ENCODE data around the gene SPATA17.

SPATA17 gene

GRCh38 chr1:217857061-217857460, 225.9 kb downstream of the SPATA17 start:
- DNase-seq: peak; percentile 25

DNA sequence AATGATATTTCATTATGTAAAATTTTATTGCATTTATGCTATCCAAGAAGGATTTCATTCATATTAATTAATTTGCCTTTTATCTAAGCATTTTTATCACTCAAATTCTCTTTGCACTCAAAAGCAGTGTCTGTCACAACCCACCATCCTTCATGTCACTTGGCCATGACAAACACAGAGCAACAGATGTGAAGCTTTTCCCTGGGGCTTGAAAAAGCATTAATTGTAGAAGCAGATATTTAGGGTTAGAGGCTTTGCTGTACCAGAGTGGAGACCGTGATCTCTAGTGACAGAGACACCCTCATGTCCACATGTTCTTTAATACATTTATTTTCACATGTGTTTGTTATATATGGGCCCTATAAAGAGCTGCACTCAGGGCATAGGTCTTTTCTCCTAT, 230.5 kb downstream of the SPATA17 start:
- no peak for DNase-seq

DNA sequence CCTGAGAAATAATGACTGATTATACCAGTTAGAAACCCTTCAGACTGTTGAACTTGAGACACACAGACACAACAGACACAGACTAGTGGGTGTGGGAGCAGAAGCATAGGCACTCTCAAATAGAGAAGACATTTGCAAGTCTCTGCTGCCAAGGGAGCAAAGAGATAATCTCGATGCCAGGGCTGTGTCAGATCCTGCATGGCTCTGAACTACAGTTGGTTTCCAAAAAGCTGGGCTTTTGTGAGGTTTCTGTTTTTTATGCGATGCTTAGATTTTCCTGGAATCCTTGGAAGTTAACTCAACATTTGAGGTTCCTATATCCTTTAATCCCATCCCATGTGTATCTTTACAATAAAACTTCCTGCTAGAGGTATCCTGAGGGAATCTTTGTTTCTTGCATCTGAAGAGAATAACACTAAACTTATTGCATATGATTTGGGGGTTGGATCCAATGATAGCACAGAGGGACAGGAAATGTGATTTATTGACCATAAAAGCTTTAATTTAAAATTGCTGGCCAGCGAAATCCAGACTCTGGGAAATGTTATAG, 236.4 kb downstream of the SPATA17 start:
- no peak for DNase-seq

GRCh38 chr1:217871955-217872354, 240.8 kb downstream of the SPATA17 start:
- no peak for DNase-seq

GRCh38 chr1:217875229-217875628, 244.1 kb downstream of the SPATA17 start:
- DNase-seq: no peak

DNA sequence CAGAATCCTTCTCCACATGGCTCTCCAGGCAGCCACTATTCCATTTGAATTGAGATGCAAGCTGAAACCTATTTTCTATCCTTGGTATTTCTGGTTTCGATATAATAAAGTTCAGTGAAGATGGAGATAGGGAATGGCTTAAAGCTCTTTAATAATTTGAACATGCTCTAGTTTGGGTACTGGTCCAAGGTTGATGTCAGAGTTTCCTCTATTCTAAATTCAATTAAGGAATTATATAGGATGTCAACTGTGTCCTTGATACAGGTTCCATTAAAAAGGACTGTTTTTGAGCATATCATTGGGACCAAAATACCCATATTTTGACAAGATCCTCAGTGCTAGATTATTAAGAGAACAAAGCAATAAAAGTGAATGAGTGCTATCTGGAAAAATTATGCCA, 245.3 kb downstream of the SPATA17 start:
- DNase-seq: no peak

DNA sequence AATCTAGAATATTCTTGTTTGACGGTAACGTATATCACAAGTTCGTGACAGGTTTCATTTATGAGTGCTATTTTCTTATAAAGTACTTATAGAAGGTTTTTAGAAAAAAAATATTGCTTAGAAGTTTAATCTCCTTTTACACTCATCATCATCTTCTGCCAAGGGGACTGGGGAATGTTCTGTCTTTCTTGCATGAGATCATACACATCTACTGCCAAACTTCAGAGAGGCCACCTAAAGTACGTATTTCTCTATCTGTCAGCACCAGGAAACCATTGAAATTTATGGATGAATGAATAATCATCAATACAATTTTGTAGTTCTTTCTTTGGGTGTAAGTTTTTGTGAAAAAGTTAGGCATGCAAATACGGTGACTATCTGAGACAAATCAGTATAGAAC, 245.8 kb downstream of the SPATA17 start:
- peak; percentile 62 for DNase-seq

- DNase-seq: peak; percentile 88
Measured at GRCh38 chr1:217881131-217881543, 250.0 kb downstream of the SPATA17 start.

DNA sequence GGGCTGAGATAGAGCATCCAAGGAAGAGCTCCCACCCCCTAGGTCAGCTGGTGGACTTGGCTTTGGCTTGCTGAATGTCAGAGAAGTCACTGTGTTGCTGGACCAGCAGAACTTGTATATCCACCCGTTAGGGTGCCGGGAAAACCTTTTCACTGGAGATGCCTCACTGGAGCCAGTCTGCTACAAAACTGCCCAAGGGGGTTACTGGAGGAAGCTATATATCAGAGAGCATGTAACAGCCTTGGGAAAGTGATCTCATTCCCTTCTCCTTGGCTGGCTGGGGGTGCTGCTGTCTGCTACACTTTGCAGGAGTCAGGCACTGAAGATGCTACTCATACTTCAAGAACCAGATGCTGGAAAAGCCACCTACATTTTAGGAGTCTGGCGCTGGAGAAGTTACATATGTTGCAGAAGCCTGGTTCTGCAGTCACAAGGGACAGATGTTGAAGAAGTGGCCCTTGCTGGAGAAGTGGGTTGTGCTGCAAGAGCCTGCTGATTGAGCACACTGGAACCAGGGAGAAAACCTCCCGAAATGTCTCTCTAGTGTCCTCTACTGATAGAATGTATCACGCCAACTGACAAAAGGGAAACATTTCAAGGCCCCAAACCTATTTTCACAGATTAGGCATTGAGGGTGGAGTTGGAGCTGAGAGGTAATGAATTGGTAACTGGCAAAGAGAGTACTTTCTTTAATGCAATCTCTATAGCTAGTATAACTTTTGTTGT, 250.6 kb downstream of the SPATA17 start:
- DNase-seq: peak; percentile 79

GRCh38 chr1:217885181-217885580, 254.0 kb downstream of the SPATA17 start:
- DNase-seq: no peak

DNA sequence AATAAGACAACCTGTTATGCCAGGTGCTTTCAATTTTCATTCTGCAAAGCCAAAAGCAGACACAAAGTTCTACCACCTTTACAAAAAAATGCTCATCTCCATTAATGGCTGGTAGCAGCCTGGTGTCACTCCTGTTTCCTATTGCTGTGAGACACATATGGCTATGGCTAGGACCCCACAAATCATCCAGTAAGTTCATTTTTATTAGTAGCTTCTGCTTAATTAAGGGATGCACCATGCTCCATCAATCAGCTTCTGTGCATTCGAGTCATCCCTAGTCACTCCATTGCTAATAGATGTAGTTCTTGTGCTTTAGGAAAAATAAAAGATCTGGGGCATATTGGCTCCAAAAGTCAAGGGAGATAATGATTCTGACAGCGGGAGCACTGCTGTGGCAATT, 257.2 kb downstream of the SPATA17 start:
- no peak for DNase-seq

DNA sequence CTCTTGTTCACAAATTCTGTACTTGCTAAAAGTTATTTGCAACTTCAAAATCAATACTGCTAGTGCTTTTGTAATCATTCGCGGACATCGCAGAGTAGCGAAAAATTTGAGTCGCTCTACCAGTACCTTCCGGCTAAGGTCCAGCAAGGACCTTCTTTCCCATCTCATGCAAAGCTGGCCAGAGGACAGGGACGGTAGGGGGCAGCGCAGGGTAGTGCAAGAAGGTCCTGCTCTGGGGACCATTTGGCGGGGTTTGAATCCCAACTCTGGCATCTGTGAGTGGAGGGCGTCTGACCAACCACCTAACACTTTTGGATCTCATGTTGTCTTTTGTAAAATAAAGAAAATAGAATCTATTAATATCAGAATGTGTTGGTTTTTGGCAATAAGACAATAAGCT, 258.3 kb downstream of the SPATA17 start:
- DNase-seq: no peak

DNA sequence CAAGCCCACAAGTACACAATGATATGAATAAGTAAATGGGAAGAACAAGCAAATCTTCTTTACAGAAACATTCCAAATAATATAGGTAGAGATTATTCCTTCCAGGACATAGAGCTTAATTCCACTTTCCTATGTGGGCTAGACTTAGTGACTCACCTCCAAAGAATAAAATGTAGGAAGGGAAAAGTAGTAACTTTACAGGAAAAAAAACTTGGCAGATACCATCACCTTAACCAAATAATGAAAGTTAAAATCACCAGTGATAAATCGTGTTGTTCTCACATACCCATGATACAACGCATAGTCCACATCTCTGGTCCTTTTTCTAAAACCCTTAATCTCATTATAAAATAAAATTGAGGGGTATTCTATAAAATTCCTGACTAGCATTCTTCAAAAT, 260.8 kb downstream of the SPATA17 start:
- DNase-seq: peak; percentile 47

GRCh38 chr1:217892750-217893149, 261.6 kb downstream of the SPATA17 start:
- peak; percentile 31 for DNase-seq

DNA sequence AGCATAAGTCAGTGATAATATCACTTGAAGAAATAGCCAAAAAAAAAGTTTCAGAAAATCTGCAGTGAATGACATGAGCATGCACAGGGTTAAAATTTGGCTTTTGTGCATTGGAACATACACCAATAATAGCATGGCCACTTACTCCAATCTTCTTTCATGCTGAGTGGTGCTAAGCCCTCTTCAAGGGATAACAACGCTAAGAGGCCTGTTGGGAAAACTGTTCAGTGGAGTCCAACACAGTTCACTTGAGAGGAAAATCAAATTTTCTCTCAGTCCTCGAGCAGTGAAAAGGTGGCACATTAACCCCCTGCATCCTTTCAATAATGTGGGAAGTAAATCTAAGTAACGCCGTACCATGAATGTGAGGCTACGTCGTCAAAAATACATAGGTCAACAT, 264.7 kb downstream of the SPATA17 start:
- no peak for DNase-seq

- DNase-seq: peak; percentile 54
Measured at GRCh38 chr1:217896490-217896889, 265.3 kb downstream of the SPATA17 start.

DNA sequence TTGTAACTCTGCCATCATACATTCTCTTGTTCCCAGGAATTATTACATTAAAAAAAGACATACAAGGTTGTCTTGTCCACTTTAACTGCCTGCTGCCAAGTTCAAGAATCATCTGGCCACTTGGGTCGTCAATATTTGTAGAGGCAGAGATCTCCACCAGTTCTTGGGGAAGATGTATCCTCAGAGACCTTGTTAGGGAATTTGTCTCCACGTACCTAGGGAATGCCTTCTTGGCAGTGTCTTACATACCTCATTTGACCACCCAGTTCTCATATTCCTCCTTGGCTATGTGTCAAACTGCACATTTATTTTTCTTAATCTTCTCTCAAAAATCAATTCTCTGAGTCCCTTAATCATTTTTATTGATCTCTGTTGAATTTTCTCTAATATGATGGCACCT, 266.0 kb downstream of the SPATA17 start:
- no peak for DNase-seq

DNA sequence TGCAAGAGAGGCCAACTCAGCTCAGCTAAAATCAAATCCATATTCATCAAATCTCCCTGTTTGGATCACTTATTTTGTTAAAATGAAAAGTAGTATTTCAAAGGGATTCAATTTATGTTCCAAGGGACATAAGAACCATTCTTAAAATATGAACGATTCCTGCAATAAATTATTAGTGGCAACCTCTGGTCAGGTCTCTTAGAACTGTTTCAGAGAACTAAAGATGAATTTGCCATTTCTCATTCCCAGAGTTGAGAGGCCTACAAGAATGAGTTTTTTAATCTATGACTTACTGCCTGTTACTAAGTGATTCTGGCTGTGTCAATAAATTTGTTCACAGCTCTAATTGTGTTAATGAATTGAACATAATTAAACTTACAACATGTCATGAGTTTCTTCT, 268.5 kb downstream of the SPATA17 start:
- DNase-seq: no peak

DNA sequence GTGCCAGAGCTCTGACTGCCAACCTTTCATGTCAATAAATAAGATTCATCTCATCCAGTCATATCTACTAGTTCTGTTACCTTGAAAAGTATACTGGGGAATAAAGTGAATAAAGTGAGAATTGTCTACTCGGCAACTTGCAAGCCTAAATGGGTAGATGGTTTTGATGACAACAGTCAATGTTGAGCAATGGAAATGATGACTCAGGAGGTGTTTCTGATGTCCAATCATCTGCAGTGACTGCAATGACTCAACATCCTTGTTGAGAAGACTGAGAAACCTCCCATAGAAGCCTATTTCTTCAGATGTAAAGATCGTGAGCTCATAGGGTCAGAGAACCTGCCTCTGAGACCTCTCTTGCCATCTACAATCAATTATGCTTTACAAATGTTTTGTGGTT, 276.4 kb downstream of the SPATA17 start:
- DNase-seq: peak; percentile 62

DNA sequence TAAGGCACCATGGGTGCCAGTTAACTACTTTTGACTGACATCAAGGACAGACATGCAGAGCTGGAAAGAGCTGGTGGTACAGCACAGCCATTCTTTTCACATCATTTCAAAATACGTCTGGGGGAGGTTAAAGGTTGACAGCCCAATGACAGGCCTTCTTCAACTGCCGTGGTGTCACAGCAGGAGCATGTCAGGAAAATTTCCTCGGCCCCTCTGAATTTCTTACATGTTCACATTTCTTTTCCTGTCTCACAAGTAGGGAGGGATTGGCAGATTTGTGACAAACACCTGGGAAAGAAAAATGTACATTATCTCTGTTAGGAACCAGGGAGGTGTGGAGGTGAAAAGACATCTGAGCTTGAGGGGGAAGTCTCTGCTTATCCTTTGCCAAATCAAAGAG, 279.1 kb downstream of the SPATA17 start:
- no peak for DNase-seq

DNA sequence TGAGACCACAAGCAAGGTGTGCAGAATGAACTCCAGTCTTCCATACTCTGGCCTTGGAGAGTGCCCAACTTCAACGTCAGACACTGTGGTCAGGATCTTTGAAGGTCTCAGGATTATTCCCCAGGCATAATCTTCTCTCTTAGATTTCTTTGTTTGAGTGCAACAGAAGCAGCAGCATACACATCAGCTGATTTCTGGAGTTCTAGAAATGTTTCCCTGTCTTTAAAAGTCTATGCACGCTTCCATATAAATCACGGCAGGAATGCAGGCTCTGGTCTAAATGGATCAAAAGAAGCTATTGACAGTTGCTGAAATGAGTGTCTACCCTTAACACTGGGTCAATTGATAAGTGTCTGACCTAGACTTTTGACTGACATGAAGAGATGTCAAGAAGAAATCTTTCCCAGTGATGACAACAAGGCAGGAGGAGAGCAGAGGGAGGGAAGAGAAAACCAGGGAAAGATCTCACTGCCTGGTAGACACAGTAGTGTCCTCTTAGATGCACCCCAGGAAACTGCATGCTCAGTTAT, 279.7 kb downstream of the SPATA17 start:
- DNase-seq: no peak

- peak; percentile 5 for DNase-seq
Measured at GRCh38 chr1:217911908-217912307, 280.8 kb downstream of the SPATA17 start.

DNA sequence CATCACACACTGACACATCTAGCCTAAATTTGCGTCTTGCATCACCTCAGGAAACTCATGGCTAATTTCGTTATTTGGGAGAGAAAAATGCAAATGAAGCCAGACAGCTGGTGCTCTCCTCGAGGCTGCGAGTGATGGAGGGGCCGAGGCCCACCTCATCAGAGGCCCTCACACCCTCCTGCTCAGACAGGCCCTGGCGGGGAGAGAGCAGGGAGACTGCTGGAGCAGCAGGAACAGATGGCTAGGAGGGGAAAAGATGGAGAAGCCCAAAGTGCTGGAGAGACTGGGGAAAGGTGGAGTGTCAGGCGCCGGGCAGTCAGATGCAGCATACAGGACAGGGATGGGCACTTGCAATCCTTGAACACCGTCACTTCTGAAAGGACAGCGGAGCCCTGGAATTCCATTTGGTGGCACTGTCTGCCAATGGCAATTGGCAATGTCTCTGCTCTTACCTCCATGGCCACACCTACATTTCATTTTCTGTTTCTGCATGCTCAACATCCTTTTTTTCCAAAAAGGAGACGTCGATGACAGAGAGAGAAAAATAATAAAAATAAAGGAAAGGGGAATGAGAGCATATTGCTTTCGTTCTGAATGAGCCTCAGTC, 286.2 kb downstream of the SPATA17 start:
- no peak for DNase-seq

GRCh38 chr1:217919683-217920388, 288.7 kb downstream of the SPATA17 start:
- DNase-seq: peak; percentile 19
